ENCODE measurements around the gene PBX3.

The PBX3 gene

DNA sequence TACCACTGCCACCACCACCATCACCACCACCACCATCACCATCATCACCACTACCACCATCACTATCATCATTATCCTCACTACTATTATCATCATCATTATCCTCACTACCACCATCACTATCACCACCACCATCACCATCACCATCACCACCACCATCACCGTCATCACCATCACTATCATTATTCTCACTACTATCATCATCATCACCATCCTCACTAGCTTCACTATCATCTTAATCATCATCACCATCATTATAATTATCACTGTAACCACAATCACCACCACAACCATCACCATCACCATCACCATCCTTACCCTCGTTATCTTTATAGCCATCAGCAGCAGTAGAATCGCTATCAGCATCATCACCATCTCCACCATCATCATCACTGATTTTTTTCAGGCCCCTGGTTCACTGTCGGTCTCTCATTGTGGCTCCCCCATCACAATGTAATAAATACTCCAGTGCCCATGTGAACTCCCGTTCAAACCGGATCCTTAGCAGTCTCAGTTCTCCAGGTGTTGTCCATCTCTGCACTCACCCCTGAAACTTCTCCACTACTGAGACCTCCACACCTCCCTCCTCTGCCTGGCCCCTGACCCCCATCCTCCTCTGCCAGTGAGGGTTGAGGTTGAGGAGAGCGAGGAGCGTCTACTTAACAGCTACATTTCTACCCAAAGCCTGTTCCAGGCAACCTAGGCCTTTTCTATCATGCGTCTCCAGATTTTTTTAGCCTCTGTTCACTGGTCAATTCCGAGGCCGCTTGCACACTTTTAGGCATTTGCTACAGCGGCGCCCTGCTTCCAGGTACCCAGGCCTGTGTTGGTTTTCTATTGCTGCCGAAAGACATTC lies 238.2 kb downstream of the PBX3 start:
- no peak for DNase-seq

DNA sequence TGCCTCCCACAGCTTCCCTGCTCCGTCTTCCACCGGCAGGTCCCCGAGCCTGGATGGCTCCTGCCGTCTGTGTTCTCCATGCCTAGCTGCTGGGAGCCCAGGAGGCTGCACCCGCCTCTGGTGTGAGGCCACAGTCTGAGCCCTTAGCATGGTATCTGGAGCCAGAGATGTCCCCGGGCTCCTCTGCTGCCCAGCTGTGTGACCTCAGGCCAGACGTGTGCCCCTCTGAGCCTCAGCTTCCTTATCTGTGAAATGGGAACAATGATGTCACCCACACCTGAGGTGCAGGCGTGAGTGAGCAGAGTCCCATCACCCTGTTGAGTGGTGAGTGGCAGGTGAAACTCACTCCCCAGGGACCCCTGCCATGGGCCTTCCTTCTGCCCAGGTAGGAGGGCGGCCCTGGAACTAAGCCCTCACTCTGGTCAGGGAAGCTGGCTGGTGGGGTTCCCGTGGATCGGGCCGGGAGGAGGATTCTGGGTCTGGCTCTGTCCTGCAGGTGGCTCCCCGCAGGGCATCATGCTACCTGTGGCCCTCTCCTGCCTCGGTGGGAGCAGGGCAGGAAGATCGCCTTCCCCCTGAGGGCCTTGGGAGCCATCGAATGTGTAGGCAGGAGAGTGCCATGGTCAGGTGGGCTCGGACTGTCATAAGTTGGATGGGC lies 239.0 kb downstream of the PBX3 start:
- no peak for DNase-seq

DNA sequence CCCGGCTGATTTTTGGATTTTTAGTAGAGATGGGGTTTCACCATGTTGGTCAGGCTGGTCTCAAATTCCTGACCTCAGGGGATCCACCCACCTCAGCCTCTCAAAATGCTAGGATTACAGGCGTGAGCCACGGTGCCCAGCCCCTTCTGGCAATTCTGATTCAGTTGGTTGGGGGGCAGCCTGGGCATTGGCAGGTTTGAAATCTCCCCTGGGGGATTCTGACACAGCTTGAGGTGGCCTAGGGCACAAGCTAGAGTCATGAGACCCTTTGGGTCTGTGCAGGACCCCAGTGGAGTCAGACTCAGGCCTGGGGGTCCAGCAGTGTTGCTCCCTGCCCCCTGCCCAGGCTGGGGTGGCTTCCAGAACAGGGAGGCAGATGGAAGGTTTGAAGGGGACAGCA lies 239.8 kb downstream of the PBX3 start:
- no peak for DNase-seq

DNA sequence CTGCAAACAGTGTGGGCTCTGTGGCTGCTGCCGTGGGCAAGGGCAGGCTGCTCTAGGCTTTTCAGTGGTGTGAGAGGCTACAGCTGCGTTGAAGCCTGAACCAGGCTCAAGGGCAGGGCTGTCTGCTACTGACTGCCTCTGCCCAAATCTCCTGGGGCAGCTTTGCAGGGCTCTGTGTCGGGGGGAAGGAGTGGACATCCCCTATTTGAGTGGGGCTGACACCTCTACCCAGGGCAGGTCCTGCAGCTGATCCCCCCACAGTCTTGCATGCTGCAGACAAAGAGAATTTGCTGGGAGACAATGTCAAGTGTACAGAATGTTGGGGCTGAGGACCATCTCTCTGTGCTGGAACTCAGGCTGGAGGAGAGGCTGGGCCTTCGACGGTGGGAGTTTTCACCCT lies 240.2 kb downstream of the PBX3 start:
- DNase-seq: no peak

DNA sequence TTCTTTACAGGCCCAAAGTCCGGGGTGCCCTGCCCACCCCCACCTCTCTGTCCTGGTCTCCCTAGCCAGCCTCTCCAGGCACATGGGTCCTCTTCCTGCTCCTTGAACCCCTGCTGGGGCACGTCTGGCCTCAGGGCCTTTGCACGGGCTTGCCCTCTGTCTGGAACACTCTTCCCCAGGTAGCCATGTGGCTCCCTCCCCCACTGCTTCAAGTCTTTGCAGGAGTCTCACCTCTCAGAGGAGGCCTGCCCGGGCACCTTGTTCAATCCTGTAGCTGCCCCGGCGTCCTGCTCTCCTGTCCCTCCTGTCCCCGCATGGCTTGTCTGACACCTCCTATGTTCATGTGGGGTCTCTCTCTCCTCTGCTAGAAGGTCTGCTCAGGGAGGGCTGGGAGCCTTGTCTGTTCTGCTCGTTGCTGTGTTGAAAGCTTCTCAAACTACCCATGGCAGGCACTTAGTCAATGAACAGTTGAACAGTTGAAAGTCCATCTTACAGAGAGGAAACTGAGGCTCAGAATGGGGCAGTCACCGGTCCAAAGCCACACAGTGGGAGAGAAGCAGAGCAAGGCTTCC lies 241.4 kb downstream of the PBX3 start:
- DNase-seq: no peak

DNA sequence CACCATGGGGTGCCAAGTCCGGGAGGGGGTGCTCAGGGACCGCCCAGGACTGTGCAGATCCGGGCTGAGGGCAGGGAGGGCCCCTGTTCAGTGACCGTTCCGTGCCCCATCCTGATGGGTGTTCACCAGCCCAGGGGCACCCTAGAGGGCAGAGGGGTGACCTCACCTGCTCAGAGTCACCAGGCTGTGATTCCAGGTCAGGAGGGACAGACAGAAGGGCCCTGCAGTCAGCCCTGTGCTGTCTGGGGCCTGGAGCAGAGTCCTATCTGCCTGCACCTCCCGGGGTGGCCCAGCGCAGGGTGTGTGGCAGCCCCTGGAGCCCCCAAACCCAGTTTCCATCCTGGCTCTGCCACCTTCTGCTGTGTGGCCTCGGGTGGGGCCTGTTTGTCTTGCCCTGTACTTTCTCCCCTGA lies 241.9 kb downstream of the PBX3 start:
- no peak for DNase-seq

DNA sequence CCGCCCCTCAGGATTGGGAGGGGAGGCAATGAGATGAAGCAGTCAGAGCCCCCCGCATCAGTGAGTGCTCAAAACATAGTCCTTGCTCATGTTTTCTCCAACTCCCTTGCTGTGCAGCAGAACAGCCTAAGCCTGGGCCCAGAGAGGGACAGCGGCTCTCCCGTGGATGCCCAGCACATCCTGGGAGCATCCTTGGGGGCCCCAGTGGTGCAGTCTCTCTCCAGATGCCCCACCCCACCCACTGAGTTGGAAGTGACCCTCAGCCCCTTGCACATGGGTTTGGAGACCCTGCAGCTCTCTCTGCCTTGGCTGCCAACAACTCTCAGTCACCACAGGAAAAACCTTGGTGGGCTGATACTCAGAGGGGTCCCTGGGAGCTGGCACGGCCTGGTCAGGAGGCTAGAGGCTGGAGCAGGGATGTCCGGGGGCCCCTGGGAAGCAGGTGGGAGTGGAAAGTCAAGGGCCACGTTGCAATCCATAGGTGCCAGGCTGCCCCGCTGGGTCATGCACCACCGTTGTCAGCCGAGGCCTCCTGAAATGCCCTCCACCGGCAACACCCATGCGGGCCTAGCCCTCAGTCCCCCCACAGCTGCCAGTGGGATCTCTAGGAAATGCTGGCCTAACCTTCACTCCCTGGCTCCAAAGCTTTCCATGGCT lies 242.5 kb downstream of the PBX3 start:
- DNase-seq: no peak

DNA sequence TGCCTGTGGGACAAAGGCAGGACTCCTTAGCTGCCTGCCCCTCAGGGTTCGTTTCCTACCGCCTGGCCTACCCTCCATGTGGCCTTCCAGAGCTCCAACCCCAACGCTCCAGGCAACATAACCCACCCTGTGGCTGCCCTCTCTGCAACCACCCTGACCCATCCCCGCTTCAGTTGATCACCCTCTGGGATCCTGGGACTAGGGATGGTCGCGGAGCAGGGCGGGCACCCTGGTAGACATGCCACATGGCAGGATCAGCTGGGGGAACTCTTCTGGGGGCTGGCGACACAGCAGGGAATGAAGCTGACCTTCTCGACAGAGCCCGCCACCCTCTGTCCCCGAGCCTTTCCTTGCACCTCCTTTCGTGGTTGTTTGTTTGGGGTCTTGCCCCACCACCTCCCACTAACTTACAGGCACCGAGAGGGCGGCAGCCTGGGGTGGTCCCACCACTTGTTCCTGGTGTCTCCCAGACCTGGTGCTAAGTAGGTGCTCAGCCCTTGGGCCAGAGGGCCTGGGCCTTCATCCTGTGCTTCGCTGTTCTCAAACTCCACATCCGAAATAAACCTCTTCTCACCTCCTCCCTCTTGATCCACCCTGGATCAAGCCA lies 243.1 kb downstream of the PBX3 start:
- DNase-seq: no peak

DNA sequence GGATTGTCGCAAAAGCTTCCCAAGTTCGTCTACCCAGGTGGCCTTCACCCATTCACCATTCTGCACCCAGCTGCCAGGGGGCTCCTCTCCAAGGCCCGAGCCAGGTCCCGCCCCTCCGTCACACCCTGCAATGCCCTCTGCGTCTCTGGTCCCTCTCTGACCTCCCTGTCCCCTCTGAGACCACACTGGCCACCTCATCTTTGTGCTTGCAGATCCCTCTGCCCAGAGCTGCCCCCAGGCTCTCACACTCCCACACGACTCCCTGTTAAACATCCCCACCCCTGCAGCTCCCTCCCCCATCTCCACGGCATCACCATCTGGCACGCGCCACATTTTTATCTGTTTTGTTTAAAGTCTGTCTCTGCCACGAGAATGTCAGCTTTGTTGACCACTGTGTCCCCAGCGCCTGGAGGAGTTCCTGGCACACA lies 243.6 kb downstream of the PBX3 start:
- DNase-seq: no peak

DNA sequence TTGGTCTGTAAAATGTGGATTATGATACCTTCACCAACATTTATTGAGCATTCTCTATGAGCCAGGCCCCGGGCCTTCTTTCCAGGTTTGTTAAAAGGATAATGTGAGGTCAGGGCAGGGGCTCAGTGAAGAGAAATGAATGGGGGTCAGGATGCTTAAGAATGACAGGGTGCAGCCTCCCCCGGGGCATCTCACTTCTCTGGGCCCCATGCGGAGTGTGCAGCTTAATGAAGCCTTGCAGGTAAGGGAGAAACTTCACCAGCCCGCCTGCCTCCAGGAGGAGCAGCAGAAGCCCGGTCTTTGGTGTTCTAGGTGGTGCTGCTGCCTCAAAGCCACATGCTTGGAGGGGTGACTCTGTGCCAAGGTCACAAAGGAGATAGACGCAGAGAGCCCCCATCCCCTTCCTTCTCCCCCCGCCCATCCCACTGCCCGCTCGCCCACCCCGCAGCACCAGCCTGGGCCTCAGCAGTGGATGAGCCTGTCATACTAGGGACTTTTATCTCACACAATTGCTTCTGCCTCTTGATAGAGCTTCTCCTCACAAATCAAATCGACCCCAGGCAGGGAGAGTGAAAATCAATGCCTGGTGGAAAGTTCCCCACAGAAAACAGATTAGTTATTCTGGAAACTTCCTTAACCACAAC lies 244.8 kb downstream of the PBX3 start:
- no peak for DNase-seq

DNA sequence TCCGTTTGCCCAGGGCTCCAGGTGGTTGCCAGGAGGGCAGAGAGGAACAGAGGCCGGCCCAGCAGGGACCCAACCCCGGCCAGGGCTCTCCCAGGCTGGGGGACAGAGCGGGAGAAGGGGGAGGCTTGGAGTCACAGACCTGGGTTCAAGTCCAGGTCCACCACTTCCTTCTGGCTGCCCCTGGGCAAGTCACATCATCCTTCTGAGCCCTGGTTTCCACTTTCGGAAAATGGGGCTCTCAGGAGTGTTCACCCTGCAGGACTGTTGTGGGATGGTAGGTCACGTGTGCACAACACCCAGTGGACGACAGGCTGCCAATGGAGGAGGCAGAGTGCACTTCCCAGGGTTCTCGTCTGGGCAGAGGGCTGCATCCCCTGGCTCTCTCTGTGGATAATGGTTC lies 245.4 kb downstream of the PBX3 start:
- DNase-seq: no peak

DNA sequence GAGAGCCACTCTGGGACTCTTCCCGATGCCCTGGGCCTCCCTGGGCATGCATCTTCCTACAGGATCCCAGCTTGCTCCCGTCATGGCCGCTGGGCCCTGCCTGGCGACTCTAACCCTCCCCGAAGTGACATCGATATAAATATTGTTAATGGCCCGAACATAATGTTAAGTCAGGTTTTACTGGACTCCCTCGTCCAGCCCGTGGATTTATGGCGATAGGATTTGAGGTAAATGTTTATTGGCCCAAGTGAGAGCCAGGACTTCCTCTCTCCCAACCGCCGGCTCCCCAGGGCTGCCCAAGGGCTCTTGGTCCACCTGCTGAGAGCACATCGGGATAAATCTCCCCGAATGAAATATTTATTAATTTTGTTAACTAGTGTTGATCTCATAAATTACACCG lies 246.3 kb downstream of the PBX3 start:
- DNase-seq: no peak

DNA sequence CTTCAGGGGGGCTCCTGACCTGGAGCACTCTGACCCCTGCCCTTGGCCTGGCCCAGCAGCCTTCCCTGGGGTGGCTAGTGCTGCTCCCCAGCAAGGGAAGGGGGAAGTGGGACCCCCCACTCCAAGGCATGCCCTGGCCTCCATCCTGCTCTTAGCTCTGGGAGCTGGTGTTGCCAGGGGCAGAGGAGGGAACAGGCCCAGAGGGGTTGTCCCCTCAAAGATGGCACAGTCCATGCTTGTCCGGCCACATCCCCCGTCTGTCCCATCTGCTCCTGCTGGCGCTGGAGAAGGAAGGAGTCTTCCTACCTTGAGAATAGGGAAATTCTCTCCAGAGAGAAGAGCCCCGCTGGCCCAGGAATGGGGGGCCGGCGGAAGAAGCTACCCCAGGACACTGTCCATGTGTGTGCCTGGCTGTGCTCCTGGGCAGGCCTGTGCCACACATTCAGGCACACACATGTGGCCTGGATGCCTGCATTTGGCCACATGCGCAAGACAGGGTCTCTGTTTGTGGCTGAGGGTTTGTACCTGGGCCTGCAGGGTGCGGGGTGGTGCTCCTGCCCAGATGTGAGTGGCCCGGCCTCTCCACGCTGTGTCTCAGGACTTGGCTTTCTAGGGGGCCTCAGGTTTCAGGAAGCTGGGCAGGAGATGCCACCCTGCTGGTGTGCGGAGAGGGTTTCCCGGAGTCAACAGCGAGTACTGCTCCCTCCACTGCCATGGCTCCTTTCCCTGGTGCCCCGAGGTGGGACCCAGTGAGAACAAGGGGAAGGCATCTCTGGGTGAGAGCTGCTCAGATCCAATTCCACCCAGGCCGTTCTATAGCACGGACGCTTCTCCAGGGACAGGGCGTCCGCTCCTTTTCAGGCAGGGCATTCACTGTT lies 247.1 kb downstream of the PBX3 start:
- no peak for DNase-seq

DNA sequence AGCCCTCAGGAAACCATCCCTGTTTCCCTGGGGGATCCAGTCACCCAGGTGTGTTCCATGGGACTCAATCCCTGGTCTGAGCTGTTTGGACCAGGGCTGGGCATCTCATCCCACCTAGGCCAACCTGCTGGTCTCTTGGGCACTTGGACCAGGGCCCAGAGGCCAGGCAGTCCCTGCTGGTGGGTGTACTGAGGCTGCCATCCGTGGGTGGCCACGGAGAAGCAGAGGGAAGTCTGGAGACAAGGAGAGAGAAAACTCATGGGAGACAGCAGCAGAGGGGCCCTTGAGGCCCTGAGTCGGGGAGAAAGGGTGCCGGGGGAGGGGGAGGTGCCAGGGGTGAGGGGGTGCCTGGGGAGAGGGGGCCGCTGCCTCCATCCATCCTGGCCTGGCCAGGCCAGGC lies 247.8 kb downstream of the PBX3 start:
- no peak for DNase-seq

DNA sequence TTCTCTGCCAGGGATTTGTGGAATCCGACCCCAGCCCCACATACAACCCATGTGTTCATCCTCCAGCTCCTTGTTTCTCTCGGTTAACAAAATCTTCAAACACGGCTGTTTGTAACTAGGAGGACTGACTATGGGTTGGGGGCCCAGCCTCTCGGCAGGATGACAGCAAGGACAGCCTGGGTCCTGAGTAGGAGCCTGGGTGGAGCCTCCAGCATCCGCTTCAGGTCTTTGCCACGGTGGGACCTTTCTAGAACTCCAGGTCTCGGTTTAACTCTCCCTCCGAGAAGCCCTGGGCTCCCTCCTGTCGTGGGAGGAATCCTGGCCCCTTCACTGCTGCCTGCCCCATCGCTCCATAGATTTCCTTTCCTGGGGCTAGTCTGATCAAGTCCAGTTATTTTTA lies 248.5 kb downstream of the PBX3 start:
- DNase-seq: no peak

DNA sequence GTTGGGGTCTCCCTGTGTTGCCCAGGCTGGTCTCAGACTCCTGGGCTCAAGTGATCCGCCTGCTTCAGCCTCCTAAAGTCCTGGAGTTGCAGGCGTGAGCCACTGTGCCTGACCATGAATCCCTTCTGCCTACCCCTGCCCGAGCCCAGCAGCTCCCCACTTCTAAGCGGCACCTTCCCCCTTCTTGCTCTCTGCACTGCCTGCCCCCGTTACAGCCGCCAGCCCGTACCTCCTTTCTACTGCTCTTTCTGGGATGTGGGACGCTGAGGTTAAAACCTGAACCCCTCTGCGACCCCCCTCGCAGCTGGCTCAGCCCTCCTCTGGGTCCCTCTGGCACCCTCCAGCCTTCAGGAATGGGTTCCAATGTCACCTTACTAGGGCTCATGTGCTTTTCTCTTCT lies 249.6 kb downstream of the PBX3 start:
- no peak for DNase-seq

DNA sequence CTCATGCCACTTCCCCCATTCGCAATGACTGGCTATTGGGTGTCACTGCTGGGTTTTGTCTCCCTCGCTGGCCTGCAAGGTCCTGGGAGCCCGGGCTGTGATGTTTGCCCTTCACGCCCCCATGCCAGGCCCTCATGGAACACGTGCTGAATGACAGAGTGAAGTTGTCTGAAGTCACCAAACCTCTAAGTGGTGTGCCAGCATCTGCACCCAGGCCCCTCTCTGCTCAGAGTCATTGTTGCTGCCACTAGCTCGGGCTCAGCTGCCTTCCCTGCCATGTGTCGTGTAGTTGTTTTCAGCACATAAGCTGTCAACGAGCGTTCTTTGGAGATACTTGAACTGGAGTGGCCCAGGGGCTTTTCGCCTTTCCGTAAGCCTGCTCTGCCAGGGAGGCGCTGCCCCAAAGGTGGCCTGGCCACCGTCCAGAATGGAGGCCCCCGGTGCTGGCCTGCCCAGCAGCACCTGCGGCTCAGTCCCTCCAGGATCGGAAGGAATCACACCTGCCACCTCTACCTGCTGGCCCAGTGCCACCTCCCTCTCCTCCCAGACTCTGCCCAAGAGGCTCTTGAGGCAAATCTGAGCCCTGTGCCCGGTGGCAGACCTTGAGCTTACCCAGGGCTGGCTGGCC lies 250.1 kb downstream of the PBX3 start:
- no peak for DNase-seq

DNA sequence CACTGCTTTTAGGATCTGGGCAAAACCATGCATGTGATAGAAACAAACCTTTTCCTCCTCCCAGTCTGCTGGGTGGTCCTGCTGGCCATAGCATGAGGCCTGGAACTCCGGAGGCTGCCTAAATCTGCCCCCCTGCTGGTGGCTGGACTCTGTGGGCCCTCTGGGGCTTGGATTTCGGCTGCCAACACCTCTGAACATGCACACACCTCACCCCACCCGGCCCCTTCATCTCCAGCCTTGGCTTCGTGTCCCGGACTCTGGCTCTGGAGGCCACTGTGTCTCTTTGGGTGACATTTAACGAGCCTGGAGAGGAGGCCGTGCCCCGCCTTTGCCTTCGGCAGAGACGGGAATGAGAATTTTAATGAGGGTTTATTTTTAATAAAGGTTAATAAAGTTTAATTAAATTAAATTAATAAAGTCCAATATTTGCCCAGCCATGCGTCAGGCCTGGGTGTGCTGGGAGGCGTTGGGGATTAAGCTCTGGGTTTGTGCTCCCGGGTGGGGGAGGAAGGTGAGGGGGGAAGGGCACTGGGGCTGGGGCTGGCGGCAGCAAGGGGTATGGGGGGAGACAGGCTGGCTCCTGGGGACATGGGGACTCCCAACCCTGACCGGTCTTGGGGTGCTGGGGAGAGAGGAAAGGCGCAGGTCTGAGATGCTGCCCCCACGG lies 251.8 kb downstream of the PBX3 start:
- DNase-seq: no peak

DNA sequence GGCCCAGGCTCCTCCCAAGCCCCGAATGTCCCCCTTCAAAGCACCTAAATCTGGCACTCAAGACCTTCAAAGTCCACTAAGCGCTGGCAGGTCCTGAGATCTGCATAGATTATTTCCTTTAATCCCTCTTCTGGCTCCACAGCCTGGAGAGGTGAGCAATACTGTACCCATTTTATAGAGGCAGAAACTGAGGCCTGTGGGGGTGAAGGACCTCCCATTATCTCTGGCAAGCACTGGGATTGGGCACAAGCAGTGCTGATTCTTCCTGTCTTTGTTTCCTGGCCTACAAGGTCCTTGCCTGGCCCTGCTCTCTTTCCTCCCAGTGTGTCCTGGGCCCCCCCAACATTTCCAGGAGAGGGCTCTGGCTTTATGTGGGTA lies 252.3 kb downstream of the PBX3 start:
- no peak for DNase-seq

DNA sequence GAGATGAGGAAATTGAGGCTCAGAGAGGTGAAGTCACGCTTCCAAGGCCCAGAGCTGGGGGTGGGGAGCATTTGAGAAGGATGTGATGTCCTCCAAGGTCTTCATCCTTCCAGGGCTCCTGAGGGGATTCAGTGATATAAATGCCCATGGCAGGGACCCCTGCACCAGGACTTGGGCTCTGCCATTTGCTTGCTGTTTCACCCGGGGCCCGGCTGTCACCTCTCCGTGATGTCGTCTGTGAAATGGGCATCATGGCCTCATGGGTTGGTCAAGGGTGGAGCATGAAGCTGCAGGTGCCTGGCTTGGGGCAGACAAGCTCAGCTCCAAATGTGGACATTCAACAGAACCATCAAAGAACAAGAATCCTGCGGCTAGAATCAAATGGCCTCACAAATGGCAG lies 253.1 kb downstream of the PBX3 start:
- DNase-seq: no peak
